Hippocampal formation (tissue), 2 donors: ENCODE measurements around the gene MAU2.
A peak's percentile ranks its signal among the peaks of the same experiment; 100 is the strongest.
"Not testable (repeated sequence)": the region's sequence is repeated elsewhere in the genome, so short reads cannot be mapped to it uniquely, and the experiment has no call there.

Experiments
- DNase-seq, 2 donors: peaks; one replicate each; lab custom pipeline; 2025; lab: John Stamatoyannopoulos, UW

The MAU2 gene

DNA sequence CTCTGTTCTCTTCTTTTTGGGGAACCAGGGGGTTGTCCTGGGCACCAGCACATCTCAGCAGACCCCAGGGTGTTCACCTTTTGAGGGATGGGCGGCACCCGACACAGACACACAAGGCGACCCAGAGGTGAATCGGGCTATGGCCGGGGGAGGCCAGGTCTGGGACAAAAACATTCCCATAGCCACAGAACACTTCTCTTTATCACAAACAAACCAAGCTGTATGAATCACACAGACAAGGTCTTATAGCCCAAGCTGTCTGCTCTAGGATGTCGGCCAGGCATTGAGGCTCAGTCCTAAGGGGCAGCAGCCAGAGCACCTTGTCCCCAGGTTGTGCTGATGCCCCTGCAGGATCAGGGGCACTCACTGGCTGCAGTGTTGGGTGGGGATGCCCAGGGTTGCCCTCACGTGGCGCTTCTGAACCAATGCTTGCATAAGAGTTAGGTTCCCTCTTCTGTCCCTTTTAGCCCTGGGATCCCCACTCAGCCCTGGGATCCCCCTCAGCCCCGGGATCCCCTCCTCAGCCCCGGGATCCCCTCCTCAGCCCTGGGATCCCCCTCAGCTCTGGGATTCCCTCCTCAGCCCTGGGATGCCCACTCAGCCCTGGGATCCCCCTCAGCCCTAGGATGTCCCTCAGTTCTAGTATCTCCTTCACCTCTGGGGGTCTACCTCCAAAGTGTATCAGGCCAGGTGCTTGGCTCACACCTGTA is 26.9 kb downstream of the MAU2 start:
- no peak for DNase-seq

DNA sequence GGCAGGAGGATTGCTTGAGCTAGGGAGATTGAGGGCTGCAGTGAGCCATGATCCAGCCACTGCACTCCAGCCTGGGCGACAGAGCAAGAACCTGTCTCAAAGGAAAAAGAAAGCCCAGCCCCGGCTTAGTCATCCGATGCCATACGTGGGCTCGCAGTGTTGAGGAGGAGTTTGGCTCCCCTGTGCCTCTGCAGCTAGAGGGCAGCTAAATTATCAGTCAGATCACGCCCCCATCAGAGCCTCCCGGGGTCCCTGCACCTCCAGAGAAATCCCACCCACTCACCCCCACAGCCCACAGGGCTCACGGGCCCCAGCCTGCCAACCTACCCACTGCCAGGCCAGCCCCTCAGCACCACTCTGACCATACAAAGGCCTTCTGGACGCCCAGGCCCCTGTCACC is 27.6 kb downstream of the MAU2 start:
- DNase-seq: no peak

DNA sequence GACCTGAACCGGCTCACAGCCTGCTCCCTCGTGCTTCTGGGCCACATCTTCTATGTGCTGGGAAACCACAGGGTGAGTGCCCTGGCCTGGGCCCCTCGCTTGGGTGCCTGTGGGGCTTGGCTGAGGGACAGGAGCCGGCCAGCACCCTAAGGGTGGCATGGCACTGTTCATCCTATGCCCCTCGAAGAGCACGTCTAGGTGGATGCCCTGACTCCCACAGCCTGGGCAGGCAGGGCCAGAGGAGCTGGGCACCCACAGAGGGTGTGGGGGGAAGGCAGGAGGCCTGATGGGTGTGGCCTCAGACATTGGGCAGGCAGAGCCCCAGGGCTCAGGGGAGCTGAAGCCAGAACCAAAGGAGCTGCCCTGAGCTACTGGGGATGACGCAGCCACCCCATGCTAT is 28.7 kb downstream of the MAU2 start:
- no peak for DNase-seq

DNA sequence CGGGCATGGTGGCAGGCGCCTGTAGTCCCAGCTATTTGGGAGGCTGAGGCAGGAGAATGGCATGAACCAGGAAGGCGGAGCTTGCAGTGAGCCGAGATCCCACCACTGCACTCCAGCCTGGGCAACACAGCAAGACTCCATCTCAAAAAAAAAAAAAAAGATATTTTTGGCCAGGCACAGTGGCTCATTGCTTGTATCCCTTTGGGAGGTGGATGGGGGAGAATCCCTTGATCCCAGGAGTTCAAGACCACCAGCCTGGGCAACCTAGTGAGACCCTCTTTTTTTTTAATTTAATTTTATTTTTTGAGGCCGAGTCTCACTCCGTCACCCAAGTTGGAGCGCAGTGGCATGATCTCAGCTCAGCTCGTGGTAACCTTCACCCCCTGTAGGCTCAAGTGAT is 30.1 kb downstream of the MAU2 start:
- DNase-seq: not testable (repeated sequence)

DNA sequence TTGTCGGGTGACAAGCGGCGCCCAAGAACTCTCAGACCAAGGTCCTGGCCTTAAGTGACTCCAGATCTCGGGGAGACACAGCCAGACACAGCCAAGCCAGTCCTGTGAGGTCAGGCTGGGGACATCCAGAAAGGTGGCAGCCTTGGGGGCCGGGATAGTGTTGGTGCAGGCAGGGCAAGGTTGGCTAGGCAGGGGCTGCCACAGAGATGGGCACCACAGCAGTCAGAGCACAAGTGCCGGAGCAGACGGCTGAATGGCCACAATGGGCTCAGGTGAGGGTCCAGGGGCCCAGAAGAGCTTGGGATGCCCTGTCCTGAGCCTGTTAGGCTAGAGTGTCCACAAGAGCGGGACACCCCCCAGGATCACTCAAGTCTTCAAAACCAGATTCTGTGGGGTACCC is 32.2 kb downstream of the MAU2 start:
- no peak for DNase-seq

DNA sequence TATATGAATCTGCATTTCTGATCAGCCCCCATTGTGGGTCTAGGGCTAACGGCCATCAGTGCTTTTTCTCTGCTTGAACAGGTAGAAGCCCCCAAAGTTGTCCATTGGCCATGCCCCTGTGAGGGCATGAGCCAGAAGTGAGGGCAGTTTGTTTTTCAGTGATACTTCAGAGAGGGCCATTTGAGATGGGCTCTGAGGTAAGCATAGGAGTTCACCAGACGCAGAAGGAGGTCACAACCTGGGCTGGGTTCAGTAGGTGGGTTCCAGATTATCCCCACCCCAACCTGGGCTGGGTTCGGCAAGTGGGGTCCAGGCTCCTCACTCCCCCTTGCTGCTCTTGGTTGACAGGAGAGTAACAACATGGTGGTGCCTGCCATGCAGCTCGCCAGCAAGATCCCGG is 33.4 kb downstream of the MAU2 start:
- DNase-seq: no peak

DNA sequence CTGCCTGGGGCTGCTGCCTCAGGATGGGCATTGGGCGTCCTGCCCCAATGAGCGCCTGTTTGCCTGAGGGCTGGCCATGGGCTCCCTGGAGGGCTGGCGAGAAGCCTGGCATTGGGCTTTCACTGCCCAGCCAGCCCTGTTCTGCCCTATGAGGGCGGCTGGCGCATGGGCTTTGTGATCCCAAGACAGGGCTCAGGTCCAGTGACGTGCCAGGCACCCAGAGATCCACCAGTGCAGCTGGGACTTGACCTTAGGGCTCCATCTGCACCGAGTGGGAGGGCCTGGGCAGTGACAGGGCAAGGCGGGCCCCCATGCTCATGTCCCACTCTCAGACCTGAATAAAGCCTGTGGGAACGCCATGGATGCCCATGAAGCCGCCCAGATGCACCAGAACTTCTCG is 34.3 kb downstream of the MAU2 start:
- DNase-seq: no peak

DNA sequence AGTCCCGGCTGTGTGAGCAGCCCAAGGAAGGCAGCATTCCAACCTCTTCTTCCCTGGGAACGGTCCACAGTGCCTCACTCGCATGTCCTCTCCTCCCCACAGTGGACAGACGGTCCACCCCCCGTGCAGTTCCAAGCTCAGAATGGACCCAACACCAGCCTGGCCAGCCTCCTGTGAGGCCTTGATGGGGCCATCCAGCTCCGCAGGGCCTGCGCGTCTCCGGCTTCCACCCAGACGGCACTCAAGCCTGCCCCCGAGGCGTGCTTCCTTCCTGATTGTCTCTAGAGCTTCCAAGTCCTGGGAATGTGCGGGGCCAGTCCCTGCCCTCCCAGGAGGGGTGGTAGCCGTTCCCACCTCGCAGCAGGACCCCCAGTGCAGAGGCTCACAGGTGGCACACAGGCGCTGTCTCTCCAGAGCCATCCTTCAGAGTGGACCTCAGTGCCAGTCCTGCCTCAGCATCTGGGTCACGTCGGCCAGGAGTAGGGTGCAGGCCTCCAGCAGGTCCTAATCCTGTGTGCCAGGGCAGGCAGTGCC is 35.0 kb downstream of the MAU2 start:
- DNase-seq: no peak

DNA sequence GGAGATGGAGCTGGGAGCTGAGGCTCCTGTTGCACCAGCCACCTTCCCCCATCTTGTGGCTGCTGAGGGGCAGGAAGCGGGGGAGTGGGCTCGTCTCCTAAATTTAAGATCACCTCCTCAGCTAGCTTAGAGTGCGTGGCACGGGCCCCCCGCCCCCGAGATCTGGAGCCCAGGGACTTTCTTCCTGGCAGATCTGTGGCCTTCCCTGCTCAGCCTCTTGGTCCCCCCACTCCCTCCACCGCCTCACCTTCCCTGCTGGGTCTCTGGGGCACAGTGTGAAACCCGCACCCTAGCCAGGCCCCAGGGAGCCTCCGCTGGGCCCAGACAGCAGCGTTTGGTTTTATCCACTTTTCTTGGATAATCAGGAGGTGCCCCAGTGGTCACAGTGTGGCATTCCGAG is 35.9 kb downstream of the MAU2 start:
- no peak for DNase-seq

DNA sequence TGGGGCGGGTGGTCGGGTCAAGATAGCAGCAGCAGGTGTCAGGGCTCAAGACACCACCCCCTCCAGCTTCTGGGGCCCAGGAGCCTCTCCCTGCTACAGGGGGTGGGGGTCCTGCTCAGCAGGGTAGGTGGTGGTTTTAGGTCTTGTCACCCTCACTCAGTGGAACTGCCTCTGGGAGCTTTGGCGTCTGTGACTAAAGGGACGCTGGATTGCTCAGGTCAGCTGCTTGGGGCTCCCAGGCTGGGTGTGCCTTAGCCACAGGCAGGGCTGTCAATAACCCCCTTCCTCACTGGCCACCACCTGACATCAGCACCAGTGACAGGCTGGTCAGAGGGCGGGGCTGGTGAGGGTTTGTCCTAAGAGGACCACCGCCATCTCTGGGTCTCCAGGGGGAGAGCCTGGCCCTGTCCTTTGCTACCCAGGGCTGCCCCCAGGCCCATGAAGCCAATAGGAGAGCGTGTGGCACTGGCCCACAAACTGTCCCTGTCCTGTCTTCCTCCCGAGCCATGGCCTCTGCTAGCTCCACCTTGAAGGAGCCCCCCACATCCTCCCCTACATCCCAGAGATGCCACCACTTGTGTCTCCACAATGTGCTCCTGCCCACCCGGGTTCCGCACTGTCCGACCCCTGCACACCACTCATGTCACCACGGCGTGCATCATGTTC is 36.4 kb downstream of the MAU2 start:
- DNase-seq: no peak

DNA sequence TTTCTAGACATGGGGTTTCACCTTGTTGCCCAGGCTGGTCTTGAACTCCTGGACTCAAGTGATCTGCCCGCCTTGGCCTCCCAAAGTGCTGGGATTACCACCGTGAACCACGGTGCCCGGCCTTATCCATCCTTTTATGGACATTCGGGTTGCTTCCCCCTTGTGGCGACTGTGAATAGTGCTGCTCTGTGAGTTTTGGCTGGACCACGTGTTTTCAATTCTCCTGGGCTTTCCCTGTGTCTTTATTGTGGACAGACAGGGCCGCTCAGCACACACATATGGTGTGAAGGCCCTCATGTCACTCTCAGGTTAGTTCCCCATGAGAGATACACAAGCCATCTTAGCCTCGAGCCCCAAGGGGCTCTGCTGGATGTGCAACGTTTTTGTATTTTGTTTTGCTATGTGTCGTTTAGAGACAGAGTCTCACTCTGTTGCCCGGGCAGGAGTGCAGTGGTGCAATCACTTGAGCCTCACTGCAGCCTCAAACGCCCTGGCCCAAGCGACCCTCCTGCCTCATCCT is 40.5 kb downstream of the MAU2 start:
- peak; percentile 28 to 36 for DNase-seq

DNA sequence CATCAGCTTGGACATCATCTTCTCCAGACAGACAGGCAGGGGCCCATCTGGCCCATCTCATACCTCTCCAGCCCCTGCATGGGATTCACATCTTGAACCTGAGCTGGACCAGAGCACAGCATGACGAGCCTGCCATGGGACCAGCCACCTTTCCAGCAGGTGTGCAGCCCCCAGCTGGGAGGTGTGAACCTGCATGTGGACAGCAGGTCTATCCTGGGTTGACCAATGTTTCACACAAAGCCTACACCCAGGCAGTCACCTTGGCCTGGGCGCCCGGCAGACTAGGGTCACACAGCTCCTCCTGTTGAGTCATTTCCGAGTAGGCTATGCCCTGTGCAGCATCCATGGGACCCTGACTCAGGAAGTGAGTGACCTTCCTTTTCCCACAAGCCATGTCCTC is 41.4 kb downstream of the MAU2 start:
- no peak for DNase-seq

DNA sequence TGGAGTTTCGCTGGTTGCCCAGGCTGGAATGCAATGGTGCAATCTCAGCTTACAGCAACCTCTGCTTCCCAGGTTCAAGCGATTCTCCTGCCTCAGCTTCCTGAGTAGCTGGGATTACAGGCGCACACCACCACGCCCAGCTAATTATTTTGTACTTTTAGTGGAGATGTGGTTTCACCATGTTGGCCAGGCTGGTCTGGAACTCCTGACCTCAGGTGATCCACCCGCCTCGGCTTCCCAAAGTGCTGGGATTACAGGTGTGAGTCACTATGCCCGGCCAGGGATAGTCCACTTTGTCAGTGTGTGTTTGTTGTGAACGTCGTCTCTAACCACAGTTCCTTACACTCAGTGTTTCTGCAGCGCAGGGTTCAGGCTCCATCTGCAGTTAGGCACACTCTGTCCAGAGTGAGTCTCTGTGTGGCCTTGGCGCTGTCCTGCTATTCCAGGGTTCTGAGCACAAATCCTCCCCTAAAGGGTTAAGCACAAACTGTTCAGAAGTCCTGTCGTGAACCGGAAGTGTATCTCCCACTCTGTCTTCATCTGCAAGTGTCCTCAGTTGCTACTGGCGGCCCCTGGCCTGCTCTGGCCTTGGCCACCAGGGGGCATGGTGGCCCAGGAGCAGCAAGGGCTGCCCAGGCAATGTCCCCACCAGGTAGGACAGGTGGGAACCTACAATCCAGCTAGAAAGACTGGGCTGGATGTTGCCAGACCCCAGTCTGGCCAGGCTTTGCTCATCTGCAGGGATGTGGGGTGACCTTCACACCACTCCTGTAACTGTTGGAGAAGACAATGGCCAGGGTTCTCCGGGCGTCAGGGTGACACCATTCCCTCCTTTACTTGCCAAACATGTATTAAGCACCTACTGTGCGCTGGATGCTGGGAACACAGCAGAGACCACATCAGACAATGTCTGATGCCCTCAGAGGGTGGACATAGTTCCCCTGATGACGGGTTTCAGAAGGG is 46.1 kb downstream of the MAU2 start:
- DNase-seq: peak; percentile 13 to 19

DNA sequence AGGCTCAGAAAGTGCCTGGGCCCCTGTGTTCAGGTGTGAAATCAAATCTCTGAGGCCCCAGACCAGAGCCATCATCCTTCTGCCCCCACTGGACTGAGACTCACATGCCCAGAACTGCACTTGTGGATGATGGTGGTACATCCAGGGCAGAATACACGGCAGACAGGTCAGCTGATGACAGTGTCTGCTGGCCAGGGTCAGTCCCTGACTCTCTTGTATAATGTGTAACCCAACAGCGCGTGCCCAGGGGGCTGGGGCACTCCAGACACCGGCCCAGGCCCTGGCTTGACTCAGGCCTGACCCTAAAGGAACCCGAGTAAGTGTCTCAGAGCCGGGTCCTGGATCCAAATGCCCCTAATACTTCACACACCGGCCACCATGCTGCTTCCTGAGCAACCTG is 47.5 kb downstream of the MAU2 start:
- DNase-seq: no peak

DNA sequence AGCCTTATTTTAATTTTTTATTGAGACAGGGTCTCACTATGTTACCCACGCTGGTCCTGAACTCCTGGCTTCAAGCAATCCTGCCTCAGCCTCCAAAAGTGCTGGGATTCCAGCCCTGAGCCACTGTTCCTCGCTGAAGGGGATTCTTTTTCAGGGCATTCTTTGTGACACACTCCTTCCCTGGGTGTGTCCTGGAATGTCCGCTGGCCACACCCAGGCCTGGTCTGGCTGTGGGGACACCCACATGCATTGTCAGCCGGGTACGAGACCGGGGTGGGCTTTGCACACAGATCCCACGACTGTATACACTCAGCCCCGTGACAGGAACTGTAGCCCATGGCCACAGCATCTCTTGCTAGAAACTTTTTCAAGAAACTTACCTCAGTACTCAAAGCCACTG is 50.4 kb downstream of the MAU2 start:
- DNase-seq: no peak

DNA sequence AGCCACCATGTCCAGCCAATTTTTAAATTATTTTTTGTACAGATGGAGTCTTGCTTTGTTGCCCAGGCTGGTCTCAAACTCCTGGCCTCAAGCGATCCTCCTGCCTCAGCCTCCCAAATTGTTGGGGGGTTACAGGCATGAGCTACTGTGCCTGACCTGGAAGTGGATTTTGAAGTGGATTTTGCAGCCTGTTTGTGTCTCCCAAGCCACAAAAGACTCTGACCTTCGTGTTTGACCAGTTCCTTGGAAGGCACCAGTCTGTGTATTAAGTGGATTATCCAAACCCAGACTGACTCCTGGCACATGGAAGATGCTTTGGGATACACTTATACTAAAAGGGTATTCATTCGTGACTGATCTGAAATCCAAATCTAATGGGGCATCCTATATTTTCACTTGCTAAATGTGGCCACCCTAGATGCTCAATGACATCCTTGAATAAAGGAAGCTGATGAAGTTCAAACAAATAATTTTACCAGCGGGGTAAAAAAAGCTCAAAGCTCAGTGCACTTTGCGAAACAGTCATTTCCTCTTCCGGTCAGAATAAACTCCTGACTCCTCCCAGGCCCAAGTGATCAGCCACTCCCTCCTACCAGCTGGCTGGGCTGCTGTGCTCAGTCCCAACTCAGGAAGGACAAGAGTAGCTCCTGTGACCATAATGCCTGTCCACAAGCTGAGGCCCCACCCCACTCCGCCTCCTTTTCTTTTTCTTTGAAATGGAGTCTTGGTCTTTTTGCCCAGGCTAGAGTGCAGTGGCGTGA is 52.2 kb downstream of the MAU2 start:
- no peak for DNase-seq

DNA sequence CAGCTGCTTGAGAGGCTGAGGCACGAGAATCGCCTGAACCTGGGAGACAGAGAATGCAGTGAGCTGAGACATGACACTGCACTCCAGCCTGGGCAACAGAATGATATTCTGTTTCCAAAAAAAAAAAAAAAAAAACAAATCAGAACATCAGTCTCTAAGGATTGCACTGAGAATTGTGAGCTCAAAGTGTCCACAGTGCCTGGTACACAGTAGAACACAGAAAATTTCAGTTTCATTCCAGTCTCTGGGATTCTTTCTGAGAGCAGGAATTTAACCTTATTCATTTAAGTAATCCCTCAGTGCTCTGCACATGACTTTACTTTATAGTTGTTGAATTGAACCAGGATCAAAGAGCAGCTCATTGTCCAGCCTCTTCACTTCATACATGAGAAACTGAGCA is 58.9 kb downstream of the MAU2 start:
- DNase-seq: no peak

DNA sequence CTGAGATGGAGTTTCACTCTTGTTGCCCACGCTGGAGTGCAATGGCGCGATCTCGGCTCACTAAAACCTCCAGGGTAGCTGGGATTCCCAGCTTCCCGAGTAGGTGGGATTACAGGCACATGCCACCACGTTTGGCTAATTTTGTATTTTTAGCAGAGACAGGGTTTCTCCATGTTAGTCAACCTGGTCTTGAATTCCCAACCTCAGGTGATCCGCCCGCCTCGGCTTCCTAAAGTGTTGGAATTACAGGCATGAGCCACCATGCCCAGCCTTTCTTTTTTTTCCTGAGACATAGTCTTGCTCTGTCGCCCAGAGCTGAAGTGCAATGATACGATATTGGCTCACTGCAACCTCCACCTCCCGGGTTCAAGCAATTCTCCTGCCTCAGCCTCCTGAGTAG is 59.7 kb downstream of the MAU2 start:
- not testable (repeated sequence) for DNase-seq

DNA sequence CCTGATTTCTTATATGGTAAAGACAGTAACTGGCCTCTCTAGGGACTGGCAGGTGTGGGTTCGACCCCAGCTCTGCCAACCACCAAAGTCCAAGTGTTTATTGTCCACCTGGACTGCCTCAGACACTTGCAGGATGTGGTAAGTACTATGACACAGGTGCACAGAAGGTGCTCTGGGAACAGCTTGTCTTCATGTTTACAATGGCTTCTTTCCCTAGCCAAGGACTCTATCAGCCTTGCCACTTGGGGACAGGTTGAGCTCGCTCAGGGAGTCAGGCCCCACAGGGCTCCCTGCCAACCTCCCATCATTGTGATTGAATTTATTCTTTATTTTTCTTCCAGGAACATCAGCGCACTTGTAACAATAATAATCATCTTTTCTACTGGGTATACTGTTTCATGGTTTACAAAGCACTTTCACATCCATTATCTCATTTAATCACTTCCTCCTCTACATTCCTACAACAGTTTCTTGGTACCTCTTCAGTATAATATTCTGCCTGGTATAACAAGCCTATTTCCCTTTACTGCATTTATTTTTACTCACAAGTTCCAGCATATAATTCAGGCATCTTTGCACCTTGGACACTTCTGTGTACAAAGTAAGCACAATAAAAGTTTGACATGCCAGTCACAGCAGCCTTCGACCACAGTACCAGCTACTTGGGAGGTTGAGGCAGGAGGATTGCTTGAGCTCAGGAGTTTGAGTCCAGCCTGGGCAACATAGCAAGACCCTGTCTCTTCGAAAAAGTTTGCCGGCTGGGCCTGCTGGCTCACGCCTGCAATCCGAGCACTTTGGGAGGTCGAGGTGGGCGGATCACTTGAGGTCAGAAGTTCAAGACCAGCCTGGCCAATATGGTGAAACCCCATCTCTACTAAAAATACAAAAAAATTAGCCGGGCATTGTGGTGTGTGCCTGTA is 60.6 kb downstream of the MAU2 start:
- no peak for DNase-seq

DNA sequence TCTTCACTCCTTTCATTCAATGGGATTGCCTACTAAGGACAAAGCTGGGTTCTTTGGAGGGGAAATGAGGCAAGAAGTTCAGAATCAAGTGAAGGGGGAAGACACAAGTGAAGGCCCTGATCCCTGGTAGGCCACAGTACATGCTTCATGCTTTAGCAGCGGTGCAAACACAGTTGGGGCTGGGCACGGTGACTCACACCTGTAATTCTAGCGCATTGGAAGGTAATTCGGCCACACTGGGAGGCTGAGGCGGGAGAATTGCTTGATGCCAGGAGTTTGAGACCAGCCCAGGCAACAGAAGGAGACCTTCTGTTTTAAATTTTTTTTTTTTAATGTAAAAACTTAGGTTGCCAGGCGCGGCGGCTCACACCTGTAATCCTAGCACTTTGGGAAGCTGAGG is 61.5 kb downstream of the MAU2 start:
- no peak for DNase-seq
